Endodermal cell (in vitro differentiated cells): ENCODE measurements around the gene SH2D5. TPM values are rescaled to one million over a fixed set of nuclear protein-coding genes. Genes with fewer than 3 reads are reported as not detected.

Experiments used
- DNase-seq: peaks from one replicate; pipeline ENCODE4 v3.0.0-alpha.2; 2017
- H3K27ac ChIP-seq: 2 replicates; pipeline ENCODE4 v1.5.1; 2013; ENCODE audit warnings: mild to moderate bottlenecking, low read depth, low read length, moderate library complexity
- H3K27me3 ChIP-seq: 2 replicates; pipeline ENCODE4 v1.6.1; 2013; ENCODE audit warnings: mild to moderate bottlenecking, low read length, moderate library complexity; ENCODE audit not compliant: insufficient read depth, control insufficient read depth, poor library complexity, severe bottlenecking
- H3K36me3 ChIP-seq: 2 replicates; pipeline ENCODE4 v1.7.0; 2013; ENCODE audit warnings: mild to moderate bottlenecking, low read length, moderate library complexity; ENCODE audit not compliant: control insufficient read depth, insufficient read depth
- H3K4me1 ChIP-seq: one replicate; pipeline ENCODE4 v1.7.0; 2013; ENCODE audit warnings: low read length; ENCODE audit not compliant: control insufficient read depth, insufficient read depth
- H3K4me3 ChIP-seq: 2 replicates; pipeline ENCODE4 v1.5.1; 2013; ENCODE audit warnings: mild to moderate bottlenecking, low read length, moderate library complexity
- H3K9ac ChIP-seq: 2 replicates; pipeline ENCODE4 v1.6.1; 2013; ENCODE audit warnings: mild to moderate bottlenecking, low read length, moderate library complexity; ENCODE audit not compliant: poor library complexity, severe bottlenecking; ENCODE audit errors: extremely low read depth
- H3K9me3 ChIP-seq: 2 replicates; pipeline ENCODE4 v1.6.1; 2013; ENCODE audit warnings: mild to moderate bottlenecking, low read length, moderate library complexity; ENCODE audit not compliant: control insufficient read depth
- H3K27ac Mint-ChIP-seq: 2 replicates; pipeline ENCODE4 v1.8.0; 2020; ENCODE audit warnings: mixed read lengths
- H3K27me3 Mint-ChIP-seq: 2 replicates; pipeline ENCODE4 v1.8.0; 2021; ENCODE audit warnings: mild to moderate bottlenecking, mixed read lengths; ENCODE audit not compliant: insufficient read depth
- H3K36me3 Mint-ChIP-seq: 2 replicates; pipeline ENCODE4 v1.8.0; 2020; ENCODE audit warnings: low read depth, mixed read lengths
- H3K4me1 Mint-ChIP-seq: 2 replicates; pipeline ENCODE4 v1.8.0; 2020; ENCODE audit warnings: mixed read lengths
- H3K4me3 Mint-ChIP-seq: 2 replicates; pipeline ENCODE4 v1.8.0; 2020; ENCODE audit warnings: mild to moderate bottlenecking, moderate library complexity, mixed read lengths
- H3K9me3 Mint-ChIP-seq: 2 replicates; pipeline ENCODE4 v1.8.0; 2020; ENCODE audit warnings: mild to moderate bottlenecking, mixed read lengths
- CTCF ChIP-seq: fragments of 200-600 bp; sonication (generic); conservative IDR thresholded peaks from 2 replicates; pipeline ENCODE4 v1.5.0; 2021; ENCODE audit warnings: antibody characterized with exemption, mild to moderate bottlenecking
- WGBS, 2 experiments: methylation state at CpG; one replicate each; pipeline versions ENCODE4 v1.1.5 to v1.1.7; 2013; ENCODE audit warnings: missing lambda C conversion rate in 2 of 2, mixed read lengths in 1 of 2; ENCODE audit not compliant: insufficient coverage in 1 of 2, insufficient read length in 1 of 2; 5-methylcytosine and 5-hydroxymethylcytosine counted together
- total RNA-seq, 2 donors: library from RNA; stranded (reverse); fragmentation: NEBNext Ultra II Directional in 1 of 2; extraction: Animal tissue kit (Norgen Biotek cat#: 25700) in 1 of 2; gene quantifications; 2 replicates in 1 of 2; 3 replicates in 1 of 2; pipeline ENCODE4 v1.2.1, GENCODE V29; 2021

SH2D5 gene
- total RNA-seq, 2 donors from 2014 or later: 4.0 to 5.0 TPM

- H3K27me3 Mint-ChIP-seq: no peaks in the 10 kb centered on the region
- H3K4me1 Mint-ChIP-seq: no peaks in the 10 kb centered on the region
- Histone ChIP-seq H3K27ac (no peak overlapping the region), H3K9ac (no peak overlapping the region), H3K36me3 (peaks cover 3% of the 10 kb centered on the region), H3K27me3 (no peaks in the 10 kb centered on the region), H3K4me1 (no peaks in the 10 kb centered on the region), H3K4me3 (no peak overlapping the region), H3K9me3 (no peaks in the 10 kb centered on the region)
- no peak for DNase-seq
- TF ChIP-seq CTCF: no peak
- H3K36me3 Mint-ChIP-seq: no peaks in the 10 kb centered on the region
- no peak overlapping the region for H3K27ac Mint-ChIP-seq
- WGBS, 2 experiments: 95 to 96% methylated on average over 4 to 5 of the region's 5 CpGs
- no peak overlapping the region for H3K4me3 Mint-ChIP-seq
- H3K9me3 Mint-ChIP-seq: peaks cover 1% of the 10 kb centered on the region
These were observed 61.6 kb downstream of the SH2D5 start for GRCh38 chr1:20670936-20671335.

Other genes starting within 250 kb of the SH2D5 start
- gene CAMK2N1, start 246.5 kb downstream of the SH2D5 start, total RNA-seq: 10 to 100 TPM; 10.2 to 16.2 TPM
- 10 to 100 TPM; 15.6 to 19.8 TPM for gene MUL1, start 224.6 kb downstream of the SH2D5 start, total RNA-seq
- under 1 TPM; 0.13 to 0.29 TPM for gene FAM43B, start 180.1 kb downstream of the SH2D5 start, total RNA-seq
- gene CDA, start 143.6 kb downstream of the SH2D5 start, total RNA-seq: 10 to 100 TPM in 1 of 2 donors, 1 to 10 TPM in 1; 1.3 to 24.3 TPM
- gene PINK1, start 99.2 kb downstream of the SH2D5 start, total RNA-seq: 10 to 100 TPM; 26.3 to 27.7 TPM
- 100 to 1,000 TPM; 252 to 280 TPM for gene DDOST, start 71.3 kb downstream of the SH2D5 start, total RNA-seq
- gene KIF17, start 14.7 kb downstream of the SH2D5 start, total RNA-seq: 1 to 10 TPM; 4.2 to 8.0 TPM
- 100 to 1,000 TPM; 207 to 223 TPM for gene HP1BP3, start 54.6 kb upstream of the SH2D5 start, total RNA-seq